Activated naive CD8-positive, alpha-beta T cell treated with anti-CD3 and anti-CD28 coated beads, Interleukin-2, amount 10 ng/mL, durations not matched to agents 7 days and 5 days (primary cell): ENCODE results near the gene MRPL54. TPM values are rescaled to one million over a fixed set of nuclear protein-coding genes. Genes with fewer than 3 reads are reported as not detected.

Source experiments
- ATAC-seq: fragments of 150-1000 bp; cut with Tn5 transposase; one replicate; pipeline ENCODE4 v1.10.0; 2021; ENCODE audit warnings: low read depth, moderate library complexity
- POLR2A ChIA-PET: fragments of 350-600 bp; sonication (Branson Sonifier 250); formaldehyde crosslinking; loops from one replicate; lab custom pipeline; 2021; ENCODE audit warnings: antibody characterized with exemption; lab: Charles Lee
- DNase-seq: peaks from one replicate; pipeline ENCODE4 v3.0.0; 2021
- H3K27ac Mint-ChIP-seq: one replicate; pipeline ENCODE4 v1.8.0; 2022; ENCODE audit warnings: mild to moderate bottlenecking, mixed read lengths
- H3K27me3 Mint-ChIP-seq: one replicate; pipeline ENCODE4 v1.8.0; 2022; ENCODE audit warnings: mild to moderate bottlenecking, moderate library complexity, mixed read lengths
- H3K36me3 Mint-ChIP-seq: one replicate; pipeline ENCODE4 v1.8.0; 2021; ENCODE audit warnings: mild to moderate bottlenecking, mixed read lengths
- H3K4me1 Mint-ChIP-seq: one replicate; pipeline ENCODE4 v1.8.0; 2021; ENCODE audit warnings: mixed read lengths
- H3K4me3 Mint-ChIP-seq: one replicate; pipeline ENCODE4 v1.8.0; 2022; ENCODE audit warnings: mild to moderate bottlenecking, moderate library complexity, mixed read lengths
- H3K9me3 Mint-ChIP-seq: one replicate; pipeline ENCODE4 v1.8.0; 2021; ENCODE audit warnings: mixed read lengths
- total RNA-seq, 2 experiments: library from RNA; stranded (reverse); gene quantifications; one replicate each; pipeline ENCODE4 v1.2.3, GENCODE V29; 2021

The MRPL54 gene
- total RNA-seq, 2 experiments from 2014 or later = 68.9 to 73.9 TPM

DNA sequence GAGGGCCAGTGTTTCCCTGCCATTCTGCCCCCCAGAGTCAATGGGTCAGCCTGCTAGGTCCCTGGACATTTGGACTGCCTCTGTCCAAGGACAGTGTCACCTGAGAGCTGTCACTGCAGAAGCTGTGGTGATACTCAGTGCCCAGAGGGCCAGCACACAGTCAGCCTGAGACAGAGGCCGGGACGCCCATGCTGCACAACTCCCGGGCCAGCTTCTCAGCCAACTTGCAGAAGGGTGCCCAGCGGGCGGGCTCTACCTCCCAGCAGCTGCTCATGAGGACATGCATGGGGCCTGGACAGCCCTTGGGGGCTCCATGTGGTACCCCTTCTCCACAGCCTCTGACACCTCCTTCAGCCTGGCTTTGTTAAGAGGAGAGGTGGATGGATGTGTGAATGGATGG is 13.3 kb downstream of the MRPL54 start:
- Mint-ChIP-seq H3K4me1 (peaks cover 4% of the 10 kb centered on the region), H3K27me3 (no peaks in the 10 kb centered on the region), H3K27ac (no peak overlapping the region), H3K4me3 (no peak overlapping the region), H3K9me3 (peaks cover 2% of the 10 kb centered on the region), H3K36me3 (peaks cover 3% of the 10 kb centered on the region)
- DNase-seq (no peak), ATAC-seq (no peak)
- POLR2A ChIA-PET = interaction anchor here (1.8 kb wide), 1 partner anchor 36 kb away, joined by 4 read pairs; no protein-coding TSS in a partner anchor

DNA sequence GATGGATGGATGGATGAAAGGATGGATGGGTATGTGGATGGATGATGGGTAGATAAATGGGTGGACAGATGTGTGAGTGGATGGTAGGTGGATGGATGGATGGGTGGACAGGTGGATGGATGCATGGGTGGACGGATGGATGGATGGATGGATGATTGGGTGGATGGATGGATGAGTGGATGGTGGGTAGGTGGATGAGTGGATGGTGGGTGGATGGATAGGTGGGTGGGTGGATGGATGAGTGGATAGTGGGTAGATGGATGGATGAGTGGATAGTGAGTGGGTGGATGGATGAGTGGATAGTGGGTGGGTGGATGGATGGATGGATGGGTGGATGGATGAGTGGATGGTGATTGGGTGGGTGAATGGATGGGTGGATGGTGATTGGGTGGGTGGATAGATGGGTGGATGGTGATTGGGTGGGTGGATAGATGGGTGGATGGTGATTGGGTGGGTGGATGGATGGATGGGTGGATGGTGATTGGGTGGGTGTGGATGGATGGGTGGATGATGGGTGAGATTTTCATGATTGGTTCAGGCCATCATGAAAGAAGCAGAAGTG is 14.1 kb downstream of the MRPL54 start:
- Mint-ChIP-seq H3K27ac (no peak overlapping the region), H3K9me3 (peaks cover 5% of the 10 kb centered on the region), H3K4me3 (no peak overlapping the region), H3K4me1 (peaks cover 4% of the 10 kb centered on the region), H3K36me3 (peaks cover 6% of the 10 kb centered on the region), H3K27me3 (no peaks in the 10 kb centered on the region)
- DNase-seq (no peak), ATAC-seq (no peak)
- POLR2A ChIA-PET = no interaction called here

DNA sequence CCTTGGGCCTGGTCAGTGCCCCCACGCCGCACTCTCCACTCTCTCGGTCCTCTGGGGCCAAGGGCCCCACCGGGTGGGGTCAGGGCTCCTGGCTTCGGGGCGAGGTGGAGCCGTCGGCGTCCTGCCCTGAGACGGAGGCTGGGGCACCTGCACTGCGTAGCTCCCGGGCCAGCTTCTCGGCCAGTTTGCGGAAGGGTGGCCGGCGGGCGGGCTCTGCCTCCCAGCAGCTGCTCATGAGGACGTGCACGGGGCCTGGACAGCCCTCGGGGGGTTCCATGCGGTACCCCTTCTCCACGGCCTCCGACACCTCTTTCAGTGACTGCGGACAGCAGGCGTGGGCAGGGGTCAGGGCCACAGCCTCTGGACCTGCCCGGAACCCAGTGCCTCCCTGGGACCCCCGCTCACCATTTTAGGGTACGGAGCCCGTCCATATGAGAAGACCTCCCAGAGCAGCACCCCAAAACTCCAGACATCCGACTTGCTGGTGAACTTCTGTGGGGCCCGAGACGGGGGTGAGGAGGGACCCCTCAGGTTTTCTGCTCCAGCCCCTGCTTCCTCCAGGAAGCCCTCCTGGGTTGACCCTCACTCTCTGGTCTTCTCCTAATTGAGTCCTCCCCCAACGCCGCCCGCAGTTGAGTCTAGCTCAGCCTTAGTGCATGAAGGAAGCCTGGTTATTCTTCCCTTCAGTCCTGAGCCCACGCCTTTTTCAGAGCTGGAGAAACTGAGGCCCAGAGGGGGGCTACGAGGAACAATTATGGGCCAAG is 15.8 kb downstream of the MRPL54 start:
- no peaks in the 10 kb centered on the region for H3K27me3 Mint-ChIP-seq
- peaks cover 2% of the 10 kb centered on the region for H3K4me1 Mint-ChIP-seq
- POLR2A ChIA-PET = interaction anchor here (0.6 to 2.5 kb wide), 2 partner anchors 15 to 17 kb away, joined by 3 to 7 read pairs; partner anchors contain the start of gene MRPL54
- no peak overlapping the region for H3K4me3 Mint-ChIP-seq
- no peak overlapping the region for H3K27ac Mint-ChIP-seq
- peaks cover 12% of the 10 kb centered on the region for H3K9me3 Mint-ChIP-seq
- DNase-seq = no peak
- H3K36me3 Mint-ChIP-seq = peaks cover 22% of the 10 kb centered on the region
- no peak for ATAC-seq

DNA sequence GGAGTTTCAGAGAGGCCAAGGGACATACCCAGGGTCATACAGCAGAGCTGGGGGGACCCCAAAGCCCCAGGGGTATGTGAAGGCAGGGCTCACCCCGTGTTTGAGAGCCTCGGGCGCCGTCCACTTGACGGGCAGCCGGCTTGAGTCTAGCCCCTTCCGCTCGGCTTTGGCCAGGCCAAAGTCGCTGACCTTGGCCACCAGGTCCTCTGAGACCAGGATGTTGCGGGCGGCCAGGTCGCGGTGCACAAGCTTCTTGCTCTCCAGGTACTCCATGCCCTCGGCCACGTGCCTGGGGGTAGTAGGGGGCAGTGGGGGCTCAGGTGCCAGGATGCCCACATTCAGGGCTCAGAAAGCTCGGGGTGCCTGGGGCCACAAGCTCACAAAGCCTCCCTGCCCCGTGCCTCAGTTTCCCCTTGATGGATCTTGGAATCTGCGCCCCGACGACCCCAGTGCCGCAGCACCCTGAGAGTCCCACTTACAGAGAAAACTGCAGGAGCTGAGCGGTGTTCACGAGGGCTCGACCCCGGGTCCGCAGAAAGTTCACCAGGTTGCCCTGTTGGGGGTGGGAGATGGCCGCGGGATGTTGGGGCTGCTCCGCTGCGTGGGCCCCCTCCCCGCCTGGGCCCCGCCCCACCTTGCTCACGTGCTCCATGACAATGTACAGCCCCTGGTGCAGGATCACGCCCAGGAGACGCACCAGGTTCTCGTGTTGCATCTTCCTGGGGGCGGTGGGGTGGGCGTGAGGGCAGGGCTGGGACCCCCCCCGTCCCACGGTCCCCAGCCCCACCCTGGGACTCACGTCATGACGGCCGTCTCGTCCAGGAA is 16.6 kb downstream of the MRPL54 start:
- POLR2A ChIA-PET = interaction anchor here (0.6 to 2.5 kb wide), 2 partner anchors 16 kb away, joined by 3 to 7 read pairs; partner anchors contain the start of gene MRPL54
- DNase-seq (no peak), ATAC-seq (no peak)
- Mint-ChIP-seq H3K4me1 (no peaks in the 10 kb centered on the region), H3K4me3 (no peak overlapping the region), H3K27me3 (no peaks in the 10 kb centered on the region), H3K27ac (no peak overlapping the region), H3K9me3 (peaks cover 12% of the 10 kb centered on the region), H3K36me3 (peaks cover 23% of the 10 kb centered on the region)

DNA sequence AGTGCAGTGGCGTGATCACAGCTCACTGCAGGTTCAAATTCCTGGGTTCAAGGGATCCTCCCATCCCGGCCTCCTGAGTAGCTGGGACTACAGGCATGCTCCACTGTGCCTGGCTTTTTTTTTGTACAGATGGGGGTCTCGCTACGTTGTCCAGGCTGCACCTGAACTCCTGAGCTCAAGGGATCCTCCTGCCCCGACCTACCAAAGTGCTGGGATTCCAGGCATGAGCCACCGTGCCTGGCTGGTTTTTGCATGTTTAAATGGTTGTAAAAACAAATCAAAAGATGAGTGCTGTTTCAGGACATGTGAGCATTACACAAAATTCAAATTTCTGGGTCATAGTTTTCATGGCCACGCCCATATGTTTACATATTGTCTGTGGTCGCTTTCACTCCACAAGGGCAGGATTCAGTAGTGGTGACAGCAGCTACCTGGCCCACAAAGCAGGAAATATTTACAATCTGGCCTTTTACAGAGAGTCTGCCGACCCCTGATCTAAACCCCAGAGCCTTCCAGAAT is 18.4 kb downstream of the MRPL54 start:
- Mint-ChIP-seq H3K4me3 (no peak overlapping the region), H3K4me1 (peaks cover 4% of the 10 kb centered on the region), H3K27ac (no peak overlapping the region), H3K9me3 (peaks cover 12% of the 10 kb centered on the region), H3K27me3 (no peaks in the 10 kb centered on the region), H3K36me3 (peaks cover 27% of the 10 kb centered on the region)
- ATAC-seq (no peak), DNase-seq (no peak)
- POLR2A ChIA-PET = interaction anchor here (1.1 kb wide), 1 partner anchor 18 kb away, joined by 5 read pairs; the partner anchor contains the start of gene MRPL54

DNA sequence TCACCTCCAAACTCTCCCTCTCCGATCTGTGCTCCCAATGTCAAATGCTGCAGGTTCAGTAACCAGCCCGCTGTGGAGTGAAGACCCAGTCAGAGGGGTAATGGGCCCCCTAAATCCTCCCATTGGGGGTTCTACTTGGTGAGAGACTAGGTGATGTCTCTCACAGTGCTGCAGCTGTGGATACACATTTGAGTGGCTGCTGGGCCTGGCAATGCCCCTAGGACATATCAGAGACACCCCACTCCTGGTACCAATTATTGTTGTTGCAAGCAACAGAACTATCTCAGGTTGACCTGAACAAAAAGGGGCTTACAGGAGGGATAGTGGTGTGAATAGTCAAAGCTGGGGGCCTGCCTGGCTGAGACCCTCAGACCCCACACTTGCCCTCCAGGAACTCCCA is 19.1 kb downstream of the MRPL54 start:
- peaks cover 4% of the 10 kb centered on the region for H3K4me1 Mint-ChIP-seq
- peaks cover 24% of the 10 kb centered on the region for H3K36me3 Mint-ChIP-seq
- no peaks in the 10 kb centered on the region for H3K27me3 Mint-ChIP-seq
- no peak for DNase-seq
- no peak overlapping the region for H3K4me3 Mint-ChIP-seq
- no peak for ATAC-seq
- H3K9me3 Mint-ChIP-seq = peaks cover 10% of the 10 kb centered on the region
- POLR2A ChIA-PET = interaction anchor here (1.1 kb wide), 1 partner anchor 19 kb away, joined by 5 read pairs; the partner anchor contains the start of gene MRPL54
- H3K27ac Mint-ChIP-seq = no peak overlapping the region

DNA sequence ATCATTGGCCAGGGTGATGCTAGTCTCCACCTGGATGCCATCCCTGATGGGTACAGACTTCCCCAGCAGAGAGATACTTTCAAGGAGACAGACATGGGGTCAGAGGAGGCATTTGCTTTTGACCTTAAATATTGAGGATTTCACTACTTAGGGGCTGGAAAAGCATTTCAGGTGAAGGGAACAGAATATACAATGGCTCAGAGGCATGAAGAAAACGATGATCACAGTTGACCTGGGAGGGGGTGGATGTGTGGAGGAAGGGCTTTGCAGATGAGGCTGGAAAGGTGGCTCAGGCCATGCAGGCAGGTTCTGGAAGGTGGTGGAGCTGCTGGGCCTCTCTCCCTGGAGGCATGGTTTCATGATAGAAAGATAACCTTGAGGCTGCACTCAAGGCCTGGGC is 19.8 kb downstream of the MRPL54 start:
- DNase-seq (no peak), ATAC-seq (no peak)
- peaks cover 10% of the 10 kb centered on the region for H3K9me3 Mint-ChIP-seq
- no peak overlapping the region for H3K27ac Mint-ChIP-seq
- POLR2A ChIA-PET = interaction anchor here (0.6 kb wide), 1 partner anchor 509 kb away, joined by 3 read pairs; no protein-coding TSS in a partner anchor
- peaks cover 24% of the 10 kb centered on the region for H3K36me3 Mint-ChIP-seq
- peaks cover 4% of the 10 kb centered on the region for H3K4me1 Mint-ChIP-seq
- H3K27me3 Mint-ChIP-seq = no peaks in the 10 kb centered on the region
- no peak overlapping the region for H3K4me3 Mint-ChIP-seq

DNA sequence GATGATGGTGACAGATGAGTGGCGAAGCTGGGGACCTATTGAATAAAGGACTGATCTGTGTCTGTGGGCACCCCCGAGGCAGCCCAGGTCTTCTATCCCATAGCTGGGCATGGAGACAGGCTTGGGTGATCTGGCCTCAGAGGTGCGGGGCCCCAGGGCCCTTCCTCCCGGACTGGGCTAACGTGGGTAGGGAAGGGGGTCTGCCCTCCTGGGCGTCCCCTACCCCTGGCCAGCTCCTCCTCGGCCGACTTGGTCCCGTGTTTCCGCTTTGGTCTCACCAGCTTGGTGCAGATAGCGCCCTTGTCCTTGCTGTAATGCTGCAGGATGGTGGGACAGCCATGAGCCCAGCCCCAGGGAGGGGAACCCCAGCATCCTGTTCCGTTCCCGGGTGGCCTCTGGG is 20.4 kb downstream of the MRPL54 start:
- Mint-ChIP-seq H3K9me3 (peaks cover 10% of the 10 kb centered on the region), H3K27ac (no peak overlapping the region), H3K4me3 (no peak overlapping the region), H3K36me3 (peaks cover 24% of the 10 kb centered on the region), H3K27me3 (no peaks in the 10 kb centered on the region), H3K4me1 (peaks cover 4% of the 10 kb centered on the region)
- ATAC-seq = no peak
- DNase-seq = no peak
- POLR2A ChIA-PET = interaction anchor here (0.6 to 1.5 kb wide), 2 partner anchors 30 to 509 kb away, joined by 3 to 4 read pairs; no protein-coding TSS in a partner anchor

DNA sequence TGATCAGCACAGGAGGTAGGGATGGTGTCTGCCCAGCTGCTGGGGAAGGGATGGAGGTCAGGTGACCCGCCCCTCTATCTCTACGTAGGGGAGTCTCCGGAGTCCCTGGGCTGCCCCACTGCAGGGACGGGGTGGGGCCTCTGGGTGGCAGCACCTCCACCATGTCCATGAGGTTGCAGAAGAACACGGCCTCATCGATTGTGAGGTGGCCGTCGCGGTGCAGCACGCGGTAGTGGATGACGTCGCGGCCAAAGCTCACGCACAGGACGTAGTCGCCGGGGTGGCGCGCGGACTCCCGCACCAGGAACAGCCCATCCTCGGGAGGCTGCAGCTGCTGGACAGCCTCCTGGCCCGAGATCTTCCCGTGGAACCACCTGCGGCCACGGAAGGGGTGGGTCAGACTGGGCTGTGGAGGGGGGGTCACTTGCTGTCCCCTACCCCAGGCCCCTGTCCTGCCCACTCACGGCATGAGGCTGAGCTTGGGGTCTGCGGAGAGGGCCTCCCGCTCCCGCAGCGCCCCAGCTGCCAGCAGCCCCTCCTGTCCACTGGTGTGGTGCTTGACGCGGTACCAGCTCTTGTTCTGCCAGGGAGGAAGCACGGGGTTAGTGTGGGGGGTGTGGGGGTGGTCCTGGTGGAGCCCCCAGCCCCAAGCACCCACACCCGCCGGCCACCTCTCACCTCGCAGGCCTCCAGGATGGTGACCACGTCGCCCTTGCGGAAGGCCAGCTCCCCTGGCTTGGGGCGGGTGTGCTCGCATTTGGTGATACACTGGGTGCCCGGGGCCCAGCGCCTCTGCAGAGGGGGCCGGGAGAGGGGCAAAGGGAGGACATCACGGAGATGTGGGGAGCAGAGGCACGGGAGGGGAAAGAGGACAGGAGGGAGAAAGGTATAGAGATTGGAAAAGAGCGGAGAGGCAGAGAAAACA is 21.4 kb downstream of the MRPL54 start:
- peak; percentile 55 for DNase-seq
- Mint-ChIP-seq H3K4me1 (peaks cover 4% of the 10 kb centered on the region), H3K27me3 (no peaks in the 10 kb centered on the region), H3K27ac (no peak overlapping the region), H3K4me3 (peak overlapping the region; percentile 83), H3K9me3 (peaks cover 10% of the 10 kb centered on the region), H3K36me3 (peaks cover 24% of the 10 kb centered on the region)
- peak; percentile 19 for ATAC-seq
- POLR2A ChIA-PET = interaction anchor here (0.6 to 1.5 kb wide), 3 partner anchors 13 to 305 kb away, joined by 4 to 6 read pairs (median 4); no protein-coding TSS in a partner anchor

DNA sequence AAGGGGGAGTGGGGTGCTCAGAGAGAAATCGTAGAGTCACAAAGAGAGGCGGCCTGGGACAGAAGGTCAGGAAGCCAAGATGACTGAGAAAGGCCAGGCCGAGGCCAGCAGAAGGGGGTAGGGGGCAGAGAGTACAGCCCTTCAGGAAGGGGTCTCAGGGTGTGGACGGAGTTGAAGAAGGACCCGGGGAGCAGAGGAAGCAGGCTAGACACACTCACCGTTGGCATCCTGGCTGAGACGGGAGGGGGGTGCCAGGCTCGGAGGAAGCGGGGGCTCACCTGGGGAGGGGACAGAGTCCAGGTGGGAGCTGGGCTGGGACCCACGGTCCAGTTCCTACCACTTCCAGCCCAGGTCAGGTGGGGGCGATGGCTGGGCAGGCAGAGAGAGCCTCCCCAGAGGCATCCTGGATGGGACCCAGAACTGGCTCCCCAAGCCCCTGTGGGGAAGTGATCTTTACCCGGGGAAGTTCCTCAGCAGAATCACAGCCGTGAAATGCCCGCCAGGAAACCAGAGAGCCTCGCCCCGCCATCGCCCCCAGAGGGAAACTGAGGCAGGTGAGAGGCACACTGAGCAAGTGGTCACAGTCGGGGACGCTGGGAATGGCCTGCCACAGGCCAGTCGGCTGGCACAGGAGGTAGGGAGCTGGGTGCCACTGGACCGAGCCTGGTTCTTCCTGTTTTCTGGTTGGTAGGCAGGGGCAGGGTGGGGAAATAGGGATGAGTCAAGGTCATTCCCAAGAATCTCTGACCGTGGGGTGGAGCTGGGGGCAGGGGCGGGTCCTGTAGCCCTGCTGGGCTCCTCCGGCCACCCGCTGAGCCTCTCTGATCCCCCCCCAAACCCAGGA is 22.3 kb downstream of the MRPL54 start:
- Mint-ChIP-seq H3K27ac (peak overlapping the region; percentile 75), H3K4me3 (peak overlapping the region; percentile 83), H3K36me3 (peaks cover 24% of the 10 kb centered on the region), H3K27me3 (no peaks in the 10 kb centered on the region), H3K4me1 (peaks cover 8% of the 10 kb centered on the region), H3K9me3 (peaks cover 10% of the 10 kb centered on the region)
- POLR2A ChIA-PET = interaction anchor here (0.6 to 1.5 kb wide), 4 partner anchors 13 to 28 kb away, joined by 4 read pairs; no protein-coding TSS in a partner anchor
- DNase-seq (no peak), ATAC-seq (no peak)

DNA sequence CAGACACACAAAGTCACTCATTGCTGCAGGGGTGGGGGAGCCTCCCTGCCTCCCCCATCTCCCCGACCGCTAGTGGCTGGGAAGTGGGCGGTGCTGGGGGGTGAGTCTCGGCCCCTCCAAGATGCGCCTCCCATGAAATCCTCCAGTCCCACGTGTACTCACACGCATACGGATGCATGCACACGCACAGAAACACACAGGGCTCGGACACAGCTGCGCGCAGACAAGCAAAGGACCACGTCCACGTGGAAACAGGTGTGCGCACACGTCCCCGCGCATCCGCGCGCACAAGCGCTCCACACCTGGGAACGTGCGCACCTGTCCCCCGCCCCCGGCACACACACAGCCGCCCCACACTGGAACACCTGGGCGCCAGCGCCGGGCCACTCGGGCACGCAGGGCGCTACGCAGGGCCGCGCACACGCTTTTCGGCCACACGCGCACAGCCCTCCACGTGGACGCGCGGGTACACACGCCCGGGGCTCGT is 23.0 kb downstream of the MRPL54 start:
- DNase-seq (no peak), ATAC-seq (peak; percentile 40)
- H3K9me3 Mint-ChIP-seq = peaks cover 10% of the 10 kb centered on the region
- POLR2A ChIA-PET = interaction anchor here (0.6 to 1.0 kb wide), 2 partner anchors 17 to 27 kb away, joined by 4 read pairs; no protein-coding TSS in a partner anchor
- H3K27me3 Mint-ChIP-seq = no peaks in the 10 kb centered on the region
- H3K36me3 Mint-ChIP-seq = peaks cover 24% of the 10 kb centered on the region
- H3K4me1 Mint-ChIP-seq = peaks cover 8% of the 10 kb centered on the region
- peak overlapping the region; percentile 70 for H3K27ac Mint-ChIP-seq
- peak overlapping the region; percentile 83 for H3K4me3 Mint-ChIP-seq
